HepG2 (cell line): ENCODE measurements around the gene CKM. TPM values are rescaled to one million over a fixed set of nuclear protein-coding genes. Genes with fewer than 3 reads are reported as not detected.

Experiments
- CBX2 ChIP-seq, 2 experiments: fragments of 200-600 bp in 1 of 2; sonication (generic); formaldehyde crosslinking in 1 of 2; IDR thresholded peaks; 2 replicates each; pipeline versions ENCODE4 v1.7.0 to v1.8.1; 2018 to 2022; ENCODE audit warnings: low read depth in 2 of 2, low read length in 1 of 2, mild to moderate bottlenecking in 1 of 2, missing genetic modification reagents in 1 of 2
- CREB1 ChIP-seq, 2 experiments: fragments of 450-650 bp in 1 of 2; IDR thresholded peaks; 2 replicates each; pipeline ENCODE4 v1.6.1; 2016 to 2017; ENCODE audit warnings: control low read depth in 1 of 2, mild to moderate bottlenecking in 1 of 2, missing compliant biosample characterization in 1 of 2, missing genetic modification characterization in 1 of 2
- FOSL2 ChIP-seq: sonication (generic); formaldehyde crosslinking; IDR thresholded peaks from 2 replicates; pipeline ENCODE4 v1.4.0; 2020; ENCODE audit warnings: missing genetic modification reagents
- KDM4B ChIP-seq: sonication (generic); formaldehyde crosslinking; IDR thresholded peaks from 2 replicates; pipeline ENCODE4 v1.4.0; 2020; ENCODE audit warnings: missing genetic modification reagents
- NR2F6 ChIP-seq, 2 experiments: IDR thresholded peaks; 2 replicates each; pipeline ENCODE4 v1.6.1; 2016; ENCODE audit warnings: antibody characterized with exemption in 1 of 2, mild to moderate bottlenecking in 1 of 2
- SMAD1 ChIP-seq: sonication (generic); formaldehyde crosslinking; IDR thresholded peaks from 2 replicates; pipeline ENCODE4 v1.4.0; 2020; ENCODE audit warnings: missing genetic modification reagents, low read depth, mild to moderate bottlenecking, borderline replicate concordance
- SMAD3 ChIP-seq: sonication (generic); formaldehyde crosslinking; IDR thresholded peaks from 2 replicates; pipeline ENCODE4 v1.4.0; 2020; ENCODE audit warnings: missing genetic modification reagents
- SRSF4 ChIP-seq: fragments of 200-400 bp; formaldehyde crosslinking; IDR thresholded peaks from one replicate; pipeline ENCODE4 v1.6.1; 2018; ENCODE audit warnings: mild to moderate bottlenecking, low read depth, low read length, moderate library complexity; ENCODE audit not compliant: poor library complexity, severe bottlenecking
- XBP1 ChIP-seq: sonication (generic); formaldehyde crosslinking; IDR thresholded peaks from 2 replicates; pipeline ENCODE4 v1.5.0; 2020; ENCODE audit warnings: missing genetic modification reagents
- ZBTB1 ChIP-seq: sonication (generic); formaldehyde crosslinking; IDR thresholded peaks from 2 replicates; pipeline ENCODE4 v1.4.0; 2020; ENCODE audit warnings: missing genetic modification reagents, borderline replicate concordance
- ZFX ChIP-seq: sonication (generic); formaldehyde crosslinking; IDR thresholded peaks from 2 replicates; pipeline ENCODE4 v1.4.0; 2020; ENCODE audit warnings: mild to moderate bottlenecking, low read depth, missing genetic modification reagents, moderate library complexity
- ZNF260 ChIP-seq: sonication (generic); formaldehyde crosslinking; IDR thresholded peaks from 2 replicates; pipeline ENCODE4 v1.4.0; 2020; ENCODE audit warnings: missing genetic modification reagents, low read depth, mild to moderate bottlenecking, borderline replicate concordance
- ZNF432 ChIP-seq: sonication (generic); formaldehyde crosslinking; IDR thresholded peaks from 2 replicates; pipeline ENCODE4 v1.5.0; 2020; ENCODE audit warnings: missing genetic modification reagents, mild to moderate bottlenecking, borderline replicate concordance
- ZNF543 ChIP-seq: sonication (generic); formaldehyde crosslinking; IDR thresholded peaks from 2 replicates; pipeline ENCODE4 v1.4.0; 2020; ENCODE audit warnings: mild to moderate bottlenecking, missing genetic modification reagents
- ZNF720 ChIP-seq: sonication (generic); formaldehyde crosslinking; IDR thresholded peaks from 2 replicates; pipeline ENCODE4 v1.4.0; 2020; ENCODE audit warnings: missing genetic modification reagents
- ZNF746 ChIP-seq: sonication (generic); formaldehyde crosslinking; IDR thresholded peaks from 2 replicates; pipeline ENCODE4 v1.8.0; 2022; ENCODE audit warnings: mild to moderate bottlenecking, missing genetic modification reagents
- ZNF816 ChIP-seq: sonication (generic); formaldehyde crosslinking; IDR thresholded peaks from 2 replicates; pipeline ENCODE4 v1.8.0; 2022; ENCODE audit warnings: missing genetic modification reagents, mild to moderate bottlenecking, borderline replicate concordance
- ZNF850 ChIP-seq: sonication (generic); formaldehyde crosslinking; conservative IDR thresholded peaks from 2 replicates; pipeline ENCODE4 v1.9.0; 2021; ENCODE audit warnings: mild to moderate bottlenecking, missing genetic modification reagents
- ZSCAN21 ChIP-seq: sonication (generic); formaldehyde crosslinking; IDR thresholded peaks from 2 replicates; pipeline ENCODE4 v1.8.0; 2022; ENCODE audit warnings: mild to moderate bottlenecking, missing genetic modification reagents, moderate library complexity, borderline replicate concordance
- ZSCAN31 ChIP-seq: sonication (generic); formaldehyde crosslinking; IDR thresholded peaks from 2 replicates; pipeline ENCODE4 v1.5.0; 2020; ENCODE audit warnings: low read depth, mild to moderate bottlenecking, missing genetic modification reagents
- polyA plus RNA-seq, 8 experiments: library from polyadenylated mRNA; depleted of rRNA in 3 of 8; stranded (reverse) in 7 of 8; unstranded in 1 of 8; fragments of >200 nt; fragmentation: Illumina TruSeq in 4 of 8; extraction: Trizol in 4 of 8; gene quantifications; 2 replicates each; pipeline versions ENCODE4 v1.2.1 to v1.2.3, GENCODE V29; 2011 to 2016; ENCODE audit warnings: low read depth in 4 of 8, missing spikeins in 1 of 8, mixed read lengths in 1 of 8; ENCODE audit not compliant: insufficient read depth in 1 of 8
- total RNA-seq, 5 experiments: library from RNA; depleted of rRNA; stranded (reverse); fragments of >200 nt; fragmentation: Illumina TruSeq; extraction: Trizol; gene quantifications; 2 replicates each; pipeline ENCODE4 v1.2.3, GENCODE V29; 2016; ENCODE audit warnings: low read depth in 1 of 5
- TF ChIP-seq, protein P1 (sequence below): sonication (generic); formaldehyde crosslinking; IDR thresholded peaks from 2 replicates; pipeline ENCODE4 v1.4.0; 2020; ENCODE audit warnings: missing genetic modification reagents, borderline replicate concordance
- TF ChIP-seq, protein P2 (sequence below): IDR thresholded peaks from 2 replicates; pipeline ENCODE4 v1.6.1; 2016; ENCODE audit warnings: missing compliant biosample characterization, missing genetic modification reagents, borderline replicate concordance
- TF ChIP-seq, protein P3 (sequence below): sonication (generic); formaldehyde crosslinking; IDR thresholded peaks from 2 replicates; pipeline ENCODE4 v1.5.0; 2020; ENCODE audit warnings: missing genetic modification reagents
- TF ChIP-seq, protein P4 (sequence below): IDR thresholded peaks from 2 replicates; pipeline ENCODE4 v1.6.1; 2016; ENCODE audit warnings: mild to moderate bottlenecking, missing biosample characterization, missing genetic modification reagents

The CKM gene
- total and polyA plus RNA-seq, 2 of the 13 experiments (the other 11 are each of a cell fraction or from before 2014, with no cell fraction given) = 0.54 to 0.80 TPM

DNA sequence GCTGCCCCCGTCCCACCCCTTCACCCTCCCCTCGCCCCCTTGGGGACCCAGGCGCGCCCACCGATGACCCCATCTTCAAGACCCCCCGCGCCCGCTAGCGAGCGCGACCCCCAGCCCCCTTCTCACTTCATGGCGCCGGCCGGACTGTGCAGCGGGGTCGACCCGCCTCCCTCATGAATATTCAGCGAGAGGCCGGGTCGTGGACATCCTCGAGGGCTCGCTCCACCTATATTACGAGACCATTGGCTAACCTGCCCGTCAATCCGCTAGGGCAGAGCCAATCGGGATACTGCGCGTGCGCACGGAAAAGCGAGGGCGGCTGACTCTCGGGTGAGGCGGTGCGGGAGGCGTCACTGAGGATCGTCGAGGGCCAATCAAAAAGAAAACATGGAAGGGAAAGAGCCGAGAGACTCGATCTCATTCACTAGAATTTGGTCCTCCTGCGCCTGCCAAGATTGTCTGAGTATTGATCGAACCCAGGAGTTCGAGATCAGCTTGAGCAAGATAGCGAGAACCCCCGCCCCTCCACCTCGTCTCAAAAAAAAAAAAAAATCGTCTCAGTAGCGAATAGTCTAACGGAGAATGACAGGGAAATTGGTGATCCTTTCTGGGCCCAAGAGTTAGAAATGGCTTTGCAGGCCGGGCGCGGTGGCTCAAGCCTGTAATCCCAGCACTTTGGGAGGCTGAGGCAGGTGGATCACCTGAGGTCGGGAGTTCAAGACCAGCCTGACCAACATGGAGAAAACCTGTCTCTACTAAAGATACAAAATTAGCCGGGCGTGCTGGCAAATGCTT, 47.9 kb upstream of the CKM start, which contains the start of gene ERCC2 (continued):
- TF ChIP-seq CREB1 (IDR thresholded peaks at IDR 0.05) (peak; percentile 83), CREB1 (CRISPR knock-in tag; IDR thresholded peaks at IDR 0.05) (peak; percentile 81), SMAD1 (CRISPR knock-in tag) (0 out of 2 replicates have a peak, but pooled peaks have one; percentile 38), ZSCAN31 (CRISPR knock-in tag) (peak; percentile 48; the same call in 1 of the 2 replicates), XBP1 (CRISPR knock-in tag) (no peak), ZNF850 (no peak), FOSL2 (CRISPR knock-in tag) (no peak), ZNF816 (CRISPR knock-in tag) (no peak), KDM4B (CRISPR knock-in tag) (no peak), ZNF543 (CRISPR knock-in tag) (no peak), ZNF746 (CRISPR knock-in tag) (no peak), ZNF720 (no peak), CBX2 (IDR thresholded peaks at IDR 0.05; ENCODE audit: low read depth, low read length) (no peak), CBX2 (CRISPR knock-in tag; IDR thresholded peaks at IDR 0.05; ENCODE audit: low read depth) (no peak), ZSCAN21 (CRISPR knock-in tag) (no peak), ZNF260 (no peak), SRSF4 (no peak), ZNF432 (CRISPR knock-in tag) (no peak), SMAD3 (CRISPR knock-in tag) (no peak), NR2F6 (IDR thresholded peaks at IDR 0.05) (no peak), NR2F6 (CRISPR knock-in tag; IDR thresholded peaks at IDR 0.05) (no peak), ZBTB1 (CRISPR knock-in tag) (no peak), ZFX (CRISPR knock-in tag) (peak; percentile 69)
- TF ChIP-seq, protein P1, sequence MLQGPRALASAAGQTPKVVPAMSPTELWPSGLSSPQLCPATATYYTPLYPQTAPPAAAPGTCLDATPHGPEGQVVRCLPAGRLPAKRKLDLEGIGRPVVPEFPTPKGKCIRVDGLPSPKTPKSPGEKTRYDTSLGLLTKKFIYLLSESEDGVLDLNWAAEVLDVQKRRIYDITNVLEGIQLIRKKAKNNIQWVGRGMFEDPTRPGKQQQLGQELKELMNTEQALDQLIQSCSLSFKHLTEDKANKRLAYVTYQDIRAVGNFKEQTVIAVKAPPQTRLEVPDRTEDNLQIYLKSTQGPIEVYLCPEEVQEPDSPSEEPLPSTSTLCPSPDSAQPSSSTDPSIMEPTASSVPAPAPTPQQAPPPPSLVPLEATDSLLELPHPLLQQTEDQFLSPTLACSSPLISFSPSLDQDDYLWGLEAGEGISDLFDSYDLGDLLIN (CRISPR knock-in tag) = no peak
- TF ChIP-seq, protein P2, sequence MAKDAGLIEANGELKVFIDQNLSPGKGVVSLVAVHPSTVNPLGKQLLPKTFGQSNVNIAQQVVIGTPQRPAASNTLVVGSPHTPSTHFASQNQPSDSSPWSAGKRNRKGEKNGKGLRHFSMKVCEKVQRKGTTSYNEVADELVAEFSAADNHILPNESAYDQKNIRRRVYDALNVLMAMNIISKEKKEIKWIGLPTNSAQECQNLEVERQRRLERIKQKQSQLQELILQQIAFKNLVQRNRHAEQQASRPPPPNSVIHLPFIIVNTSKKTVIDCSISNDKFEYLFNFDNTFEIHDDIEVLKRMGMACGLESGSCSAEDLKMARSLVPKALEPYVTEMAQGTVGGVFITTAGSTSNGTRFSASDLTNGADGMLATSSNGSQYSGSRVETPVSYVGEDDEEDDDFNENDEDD (CRISPR knock-in tag) = peak; percentile 30; the same call in 1 of the 2 replicates
- TF ChIP-seq, protein P3, sequence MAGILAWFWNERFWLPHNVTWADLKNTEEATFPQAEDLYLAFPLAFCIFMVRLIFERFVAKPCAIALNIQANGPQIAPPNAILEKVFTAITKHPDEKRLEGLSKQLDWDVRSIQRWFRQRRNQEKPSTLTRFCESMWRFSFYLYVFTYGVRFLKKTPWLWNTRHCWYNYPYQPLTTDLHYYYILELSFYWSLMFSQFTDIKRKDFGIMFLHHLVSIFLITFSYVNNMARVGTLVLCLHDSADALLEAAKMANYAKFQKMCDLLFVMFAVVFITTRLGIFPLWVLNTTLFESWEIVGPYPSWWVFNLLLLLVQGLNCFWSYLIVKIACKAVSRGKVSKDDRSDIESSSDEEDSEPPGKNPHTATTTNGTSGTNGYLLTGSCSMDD = no peak
- TF ChIP-seq, protein P4, sequence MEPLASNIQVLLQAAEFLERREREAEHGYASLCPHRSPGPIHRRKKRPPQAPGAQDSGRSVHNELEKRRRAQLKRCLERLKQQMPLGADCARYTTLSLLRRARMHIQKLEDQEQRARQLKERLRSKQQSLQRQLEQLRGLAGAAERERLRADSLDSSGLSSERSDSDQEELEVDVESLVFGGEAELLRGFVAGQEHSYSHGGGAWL (CRISPR knock-in tag) = no peak
